Lower leg skin (tissue), 3 donors: ENCODE results near the gene DAAM1.

Experiments used
- POLR2A ChIP-seq, 2 donors: fragments of 450-650 bp; IDR thresholded peaks; one replicate each; pipeline ENCODE4 v1.6.1; 2016 to 2017; ENCODE audit warnings: antibody characterized with exemption in 2 of 2, mild to moderate bottlenecking in 1 of 2, moderate library complexity in 1 of 2
- TF ChIP-seq, protein P1 (sequence below), 3 donors: fragments of 450-650 bp; IDR thresholded peaks; one replicate each; pipeline ENCODE4 v1.5.1; 2016; ENCODE audit warnings: antibody characterized with exemption in 3 of 3, mild to moderate bottlenecking in 3 of 3, moderate library complexity in 2 of 3

DNA sequence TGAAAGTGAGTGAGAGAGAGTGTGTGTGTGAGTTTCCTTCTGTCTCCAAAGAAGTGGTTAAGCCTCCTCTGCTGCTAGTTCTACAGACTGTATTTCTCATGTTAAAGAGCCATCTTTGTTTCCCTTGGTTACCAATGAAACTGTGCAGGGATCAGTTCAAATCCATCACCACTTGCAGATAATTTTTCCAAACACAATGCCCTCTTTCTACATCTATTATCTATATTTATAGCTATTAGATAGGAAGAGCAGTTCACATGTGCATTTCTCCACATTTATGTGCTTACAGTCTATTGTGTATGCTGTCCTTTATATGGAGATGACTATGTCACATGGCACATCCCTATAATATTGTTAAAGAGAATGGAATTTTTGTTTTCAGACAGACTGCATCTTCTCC, 2.2 kb upstream of the DAAM1 start:
- TF ChIP-seq, protein P1, sequence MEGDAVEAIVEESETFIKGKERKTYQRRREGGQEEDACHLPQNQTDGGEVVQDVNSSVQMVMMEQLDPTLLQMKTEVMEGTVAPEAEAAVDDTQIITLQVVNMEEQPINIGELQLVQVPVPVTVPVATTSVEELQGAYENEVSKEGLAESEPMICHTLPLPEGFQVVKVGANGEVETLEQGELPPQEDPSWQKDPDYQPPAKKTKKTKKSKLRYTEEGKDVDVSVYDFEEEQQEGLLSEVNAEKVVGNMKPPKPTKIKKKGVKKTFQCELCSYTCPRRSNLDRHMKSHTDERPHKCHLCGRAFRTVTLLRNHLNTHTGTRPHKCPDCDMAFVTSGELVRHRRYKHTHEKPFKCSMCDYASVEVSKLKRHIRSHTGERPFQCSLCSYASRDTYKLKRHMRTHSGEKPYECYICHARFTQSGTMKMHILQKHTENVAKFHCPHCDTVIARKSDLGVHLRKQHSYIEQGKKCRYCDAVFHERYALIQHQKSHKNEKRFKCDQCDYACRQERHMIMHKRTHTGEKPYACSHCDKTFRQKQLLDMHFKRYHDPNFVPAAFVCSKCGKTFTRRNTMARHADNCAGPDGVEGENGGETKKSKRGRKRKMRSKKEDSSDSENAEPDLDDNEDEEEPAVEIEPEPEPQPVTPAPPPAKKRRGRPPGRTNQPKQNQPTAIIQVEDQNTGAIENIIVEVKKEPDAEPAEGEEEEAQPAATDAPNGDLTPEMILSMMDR (IDR thresholded peaks at IDR 0.05), result no peak
- no peak for TF ChIP-seq POLR2A (IDR thresholded peaks at IDR 0.05)
